ENCODE results near the gene ARHGEF28. TPM values are rescaled to one million over a fixed set of nuclear protein-coding genes. Genes with fewer than 3 reads are reported as not detected.

The ARHGEF28 gene
- total and polyA plus RNA-seq, 2 of the 13 experiments (the other 11 are each of a cell fraction or from before 2014, with no cell fraction given) = 17.4 to 34.1 TPM

DNA sequence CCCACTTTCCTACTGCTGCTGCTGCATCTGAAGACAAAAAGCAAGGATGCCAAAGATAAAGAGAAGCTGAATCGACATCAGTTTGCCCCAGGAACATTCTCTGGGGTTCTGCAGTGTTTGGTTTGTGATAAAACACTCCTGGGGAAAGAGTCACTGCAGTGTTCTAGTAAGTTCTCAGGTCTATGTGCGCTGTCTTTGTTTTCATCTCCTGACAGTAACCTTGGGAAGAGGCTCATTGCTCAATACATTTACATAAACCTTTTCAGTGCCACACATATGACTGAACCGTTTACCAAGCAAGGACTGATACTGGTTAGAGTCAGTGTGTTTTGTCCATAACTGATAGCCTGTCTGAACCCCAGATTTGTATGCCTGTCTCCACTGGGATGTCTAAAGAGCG, 232.1 kb downstream of the ARHGEF28 start (continued):
- TF ChIP-seq, protein P1, sequence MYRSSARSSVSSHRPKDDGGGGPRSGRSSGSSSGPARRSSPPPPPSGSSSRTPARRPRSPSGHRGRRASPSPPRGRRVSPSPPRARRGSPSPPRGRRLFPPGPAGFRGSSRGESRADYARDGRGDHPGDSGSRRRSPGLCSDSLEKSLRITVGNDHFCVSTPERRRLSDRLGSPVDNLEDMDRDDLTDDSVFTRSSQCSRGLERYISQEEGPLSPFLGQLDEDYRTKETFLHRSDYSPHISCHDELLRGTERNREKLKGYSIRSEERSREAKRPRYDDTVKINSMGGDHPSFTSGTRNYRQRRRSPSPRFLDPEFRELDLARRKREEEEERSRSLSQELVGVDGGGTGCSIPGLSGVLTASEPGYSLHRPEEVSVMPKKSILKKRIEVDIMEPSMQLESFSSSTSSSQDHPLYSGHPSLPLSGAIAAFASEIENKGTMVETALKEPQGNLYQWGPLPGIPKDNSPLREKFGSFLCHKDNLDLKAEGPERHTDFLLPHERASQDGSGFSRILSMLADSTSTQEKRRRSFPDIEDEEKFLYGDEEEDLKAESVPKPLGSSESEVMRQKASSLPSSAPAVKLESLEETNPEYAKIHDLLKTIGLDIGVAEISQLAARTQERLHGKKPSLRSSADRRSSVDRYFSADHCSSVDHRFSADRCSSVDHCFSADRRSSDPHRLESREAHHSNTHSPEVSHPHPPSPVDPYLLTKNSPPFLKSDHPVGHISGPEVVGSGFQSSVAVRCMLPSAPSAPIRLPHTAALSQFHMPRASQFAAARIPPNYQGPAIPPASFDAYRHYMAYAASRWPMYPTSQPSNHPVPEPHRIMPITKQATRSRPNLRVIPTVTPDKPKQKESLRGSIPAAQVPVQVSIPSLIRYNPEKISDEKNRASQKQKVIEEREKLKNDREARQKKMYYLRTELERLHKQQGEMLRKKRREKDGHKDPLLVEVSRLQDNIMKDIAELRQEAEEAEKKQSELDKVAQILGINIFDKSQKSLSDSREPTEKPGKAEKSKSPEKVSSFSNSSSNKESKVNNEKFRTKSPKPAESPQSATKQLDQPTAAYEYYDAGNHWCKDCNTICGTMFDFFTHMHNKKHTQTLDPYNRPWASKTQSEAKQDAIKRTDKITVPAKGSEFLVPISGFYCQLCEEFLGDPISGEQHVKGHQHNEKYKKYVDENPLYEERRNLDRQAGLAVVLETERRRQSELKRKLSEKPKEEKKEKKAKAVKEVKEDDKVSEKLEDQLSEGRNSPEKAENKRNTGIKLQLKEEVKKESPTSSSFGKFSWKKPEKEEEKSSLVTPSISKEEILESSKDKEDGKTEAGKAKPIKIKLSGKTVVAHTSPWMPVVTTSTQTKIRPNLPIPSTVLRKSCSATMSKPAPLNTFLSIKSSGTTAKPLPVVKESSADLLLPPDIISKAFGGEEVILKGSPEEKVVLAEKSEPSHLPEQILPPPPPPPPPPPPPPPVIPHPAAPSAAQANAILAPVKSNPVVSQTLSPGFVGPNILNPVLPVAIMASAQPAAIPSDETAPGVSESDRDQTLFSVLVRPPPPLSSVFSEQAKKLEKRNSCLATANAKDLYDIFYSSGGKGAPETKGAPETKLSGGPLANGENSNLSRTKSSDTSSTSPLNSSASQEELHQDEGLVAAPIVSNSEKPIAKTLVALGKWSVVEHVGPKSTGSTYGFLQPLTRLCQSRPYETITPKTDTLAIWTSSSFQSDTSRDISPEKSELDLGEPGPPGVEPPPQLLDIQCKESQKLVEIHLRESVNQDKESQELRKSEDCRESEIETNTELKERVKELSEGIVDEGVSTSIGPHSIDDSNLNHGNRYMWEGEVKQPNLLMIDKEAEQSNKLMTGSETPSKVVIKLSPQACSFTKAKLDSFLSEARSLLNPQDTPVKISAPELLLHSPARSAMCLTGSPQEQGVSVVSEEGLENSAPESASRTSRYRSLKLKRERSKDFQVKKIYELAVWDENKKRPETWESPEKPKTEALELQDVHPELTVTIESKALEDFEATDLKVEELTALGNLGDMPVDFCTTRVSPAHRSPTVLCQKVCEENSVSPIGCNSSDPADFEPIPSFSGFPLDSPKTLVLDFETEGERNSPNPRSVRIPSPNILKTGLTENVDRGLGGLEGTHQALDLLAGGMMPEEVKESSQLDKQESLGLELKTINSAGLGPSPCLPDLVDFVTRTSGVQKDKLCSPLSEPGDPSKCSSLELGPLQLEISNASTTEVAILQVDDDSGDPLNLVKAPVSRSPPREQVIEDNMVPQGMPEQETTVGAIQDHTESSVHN (CRISPR knock-in tag; IDR thresholded peaks at IDR 0.05) = no peak
- TF ChIP-seq ETV6 (CRISPR knock-in tag; conservative IDR thresholded peaks at IDR 0.05) = no peak
- TF ChIP-seq ZNF562 (CRISPR knock-in tag; IDR thresholded peaks at IDR 0.05; ENCODE audit: borderline replicate concordance) = no peak
- TF ChIP-seq ATM (IDR thresholded peaks at IDR 0.05; ENCODE audit: borderline replicate concordance) = no peak
- no peak for TF ChIP-seq ZNF333 (CRISPR knock-in tag; IDR thresholded peaks at IDR 0.05; ENCODE audit: borderline replicate concordance)
- TF ChIP-seq, protein P2, sequence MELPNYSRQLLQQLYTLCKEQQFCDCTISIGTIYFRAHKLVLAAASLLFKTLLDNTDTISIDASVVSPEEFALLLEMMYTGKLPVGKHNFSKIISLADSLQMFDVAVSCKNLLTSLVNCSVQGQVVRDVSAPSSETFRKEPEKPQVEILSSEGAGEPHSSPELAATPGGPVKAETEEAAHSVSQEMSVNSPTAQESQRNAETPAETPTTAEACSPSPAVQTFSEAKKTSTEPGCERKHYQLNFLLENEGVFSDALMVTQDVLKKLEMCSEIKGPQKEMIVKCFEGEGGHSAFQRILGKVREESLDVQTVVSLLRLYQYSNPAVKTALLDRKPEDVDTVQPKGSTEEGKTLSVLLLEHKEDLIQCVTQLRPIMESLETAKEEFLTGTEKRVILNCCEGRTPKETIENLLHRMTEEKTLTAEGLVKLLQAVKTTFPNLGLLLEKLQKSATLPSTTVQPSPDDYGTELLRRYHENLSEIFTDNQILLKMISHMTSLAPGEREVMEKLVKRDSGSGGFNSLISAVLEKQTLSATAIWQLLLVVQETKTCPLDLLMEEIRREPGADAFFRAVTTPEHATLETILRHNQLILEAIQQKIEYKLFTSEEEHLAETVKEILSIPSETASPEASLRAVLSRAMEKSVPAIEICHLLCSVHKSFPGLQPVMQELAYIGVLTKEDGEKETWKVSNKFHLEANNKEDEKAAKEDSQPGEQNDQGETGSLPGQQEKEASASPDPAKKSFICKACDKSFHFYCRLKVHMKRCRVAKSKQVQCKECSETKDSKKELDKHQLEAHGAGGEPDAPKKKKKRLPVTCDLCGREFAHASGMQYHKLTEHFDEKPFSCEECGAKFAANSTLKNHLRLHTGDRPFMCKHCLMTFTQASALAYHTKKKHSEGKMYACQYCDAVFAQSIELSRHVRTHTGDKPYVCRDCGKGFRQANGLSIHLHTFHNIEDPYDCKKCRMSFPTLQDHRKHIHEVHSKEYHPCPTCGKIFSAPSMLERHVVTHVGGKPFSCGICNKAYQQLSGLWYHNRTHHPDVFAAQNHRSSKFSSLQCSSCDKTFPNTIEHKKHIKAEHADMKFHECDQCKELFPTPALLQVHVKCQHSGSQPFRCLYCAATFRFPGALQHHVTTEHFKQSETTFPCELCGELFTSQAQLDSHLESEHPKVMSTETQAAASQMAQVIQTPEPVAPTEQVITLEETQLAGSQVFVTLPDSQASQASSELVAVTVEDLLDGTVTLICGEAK (IDR thresholded peaks at IDR 0.05) = no peak
- TF ChIP-seq, protein P2 (CRISPR knock-in tag; IDR thresholded peaks at IDR 0.05) = no peak
- no peak for TF ChIP-seq ZBTB1 (CRISPR knock-in tag; IDR thresholded peaks at IDR 0.05; ENCODE audit: borderline replicate concordance)
- no peak; the same call in 1 of the 2 replicates for TF ChIP-seq JUNB (CRISPR knock-in tag; IDR thresholded peaks at IDR 0.05; ENCODE audit: borderline replicate concordance)
- TF ChIP-seq, protein P3, sequence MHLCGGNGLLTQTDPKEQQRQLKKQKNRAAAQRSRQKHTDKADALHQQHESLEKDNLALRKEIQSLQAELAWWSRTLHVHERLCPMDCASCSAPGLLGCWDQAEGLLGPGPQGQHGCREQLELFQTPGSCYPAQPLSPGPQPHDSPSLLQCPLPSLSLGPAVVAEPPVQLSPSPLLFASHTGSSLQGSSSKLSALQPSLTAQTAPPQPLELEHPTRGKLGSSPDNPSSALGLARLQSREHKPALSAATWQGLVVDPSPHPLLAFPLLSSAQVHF (CRISPR knock-in tag; IDR thresholded peaks at IDR 0.05) = no peak
- no peak for TF ChIP-seq MYC (CRISPR knock-in tag; IDR thresholded peaks at IDR 0.05; ENCODE audit: borderline replicate concordance)
- no peak; the same call in 1 of the 2 replicates for TF ChIP-seq ZNF556 (CRISPR knock-in tag; IDR thresholded peaks at IDR 0.05; ENCODE audit: borderline replicate concordance)
- TF ChIP-seq JUN (CRISPR knock-in tag; IDR thresholded peaks at IDR 0.05) = no peak
